Adrenal gland (tissue), 5 donors: Measurements from ENCODE around the gene HPS4.

Experiments used
- CTCF ChIP-seq, 6 experiments: fragments of 450-650 bp in 4 of 6; fragments of 200-600 bp in 2 of 6; sonication (generic) in 1 of 6; IDR thresholded peaks; 1 replicate in 5 of 6; 2 replicates in 1 of 6; pipeline versions ENCODE4 v1.5.1 to v1.8.0; 2016 to 2021; ENCODE audit warnings: antibody characterized with exemption in 6 of 6, mild to moderate bottlenecking in 2 of 6, moderate library complexity in 1 of 6
- POLR2A ChIP-seq, 2 donors: fragments of 450-650 bp; IDR thresholded peaks; one replicate each; pipeline ENCODE4 v1.6.1; 2017; ENCODE audit warnings: antibody characterized with exemption in 2 of 2, mild to moderate bottlenecking in 2 of 2, moderate library complexity in 1 of 2
- donor health status: DM: no; HTN: no; CAD: no.

GRCh38 chr22:26514419-26515161 is 31.0 kb upstream of the HPS4 start:
- TF ChIP-seq CTCF (IDR thresholded peaks at IDR 0.05) (no peak), POLR2A (IDR thresholded peaks at IDR 0.05) (no peak)
